CD4-positive, alpha-beta memory T cell (primary cell): Measurements from ENCODE around the gene PF4V1. TPM values are rescaled to one million over a fixed set of nuclear protein-coding genes. Genes with fewer than 3 reads are reported as not detected.

Experiments used
- CTCF ChIA-PET: fragments of 350-600 bp; sonication (Branson Sonifier 250); formaldehyde crosslinking; loops from one replicate; lab custom pipeline; 2021; ENCODE audit warnings: inconsistent platforms; ENCODE audit not compliant: partially characterized antibody; lab: Charles Lee
- POLR2A ChIA-PET: fragments of 350-600 bp; sonication (Branson Sonifier 250); formaldehyde crosslinking; loops from one replicate; lab custom pipeline; 2021; ENCODE audit not compliant: partially characterized antibody; lab: Charles Lee
- DNase-seq, 5 donors: peaks; one replicate each; pipeline versions ENCODE4 v3.0.0 to v3.0.0-alpha.2; 2020 to 2022; ENCODE audit warnings: mixed read lengths in 1 of 5
- H3K27ac ChIP-seq: one replicate; pipeline ENCODE4 v1.7.0; 2013; ENCODE audit warnings: low read depth, low read length
- H3K27me3 ChIP-seq: 2 replicates; pipeline ENCODE4 v1.7.0; 2013; ENCODE audit warnings: mild to moderate bottlenecking, low read length, moderate library complexity; ENCODE audit not compliant: insufficient read depth
- H3K36me3 ChIP-seq: 2 replicates; pipeline ENCODE4 v1.7.0; 2013; ENCODE audit warnings: mild to moderate bottlenecking, low read length, moderate library complexity; ENCODE audit not compliant: insufficient read depth
- H3K4me1 ChIP-seq: 2 replicates; pipeline ENCODE4 v1.7.0; 2013; ENCODE audit warnings: mild to moderate bottlenecking, low read length, moderate library complexity; ENCODE audit not compliant: insufficient read depth
- H3K4me3 ChIP-seq, 2 donors: one replicate each; pipeline ENCODE4 v1.7.0; 2013; ENCODE audit warnings: low read length in 2 of 2, mild to moderate bottlenecking in 1 of 2
- H3K9me3 ChIP-seq, 2 donors: one replicate each; pipeline ENCODE4 v1.7.0; 2013; ENCODE audit warnings: low read length in 2 of 2, control low read depth in 1 of 2; ENCODE audit not compliant: control insufficient read depth in 1 of 2
- H3K27ac Mint-ChIP-seq, 7 donors: one replicate each; pipeline ENCODE4 v1.8.0; 2020 to 2021; ENCODE audit warnings: mixed read lengths in 7 of 7, mild to moderate bottlenecking in 6 of 7, inconsistent platforms in 3 of 7, moderate library complexity in 3 of 7
- H3K27me3 Mint-ChIP-seq, 2 donors: one replicate each; pipeline ENCODE4 v1.8.0; 2020 to 2021; ENCODE audit warnings: mixed read lengths in 2 of 2
- H3K36me3 Mint-ChIP-seq, 2 donors: one replicate each; pipeline ENCODE4 v1.8.0; 2020 to 2021; ENCODE audit warnings: mixed read lengths in 2 of 2, inconsistent platforms in 1 of 2, mild to moderate bottlenecking in 1 of 2
- H3K4me1 Mint-ChIP-seq, 4 donors: one replicate each; pipeline ENCODE4 v1.8.0; 2020 to 2021; ENCODE audit warnings: mixed read lengths in 4 of 4, mild to moderate bottlenecking in 1 of 4
- H3K4me3 Mint-ChIP-seq, 8 donors: one replicate each; pipeline ENCODE4 v1.8.0; 2020 to 2021; ENCODE audit warnings: mixed read lengths in 8 of 8, mild to moderate bottlenecking in 7 of 8, moderate library complexity in 6 of 8, inconsistent platforms in 3 of 8
- H3K9me3 Mint-ChIP-seq, 8 donors: one replicate each; pipeline ENCODE4 v1.8.0; 2020 to 2021; ENCODE audit warnings: mixed read lengths in 8 of 8, mild to moderate bottlenecking in 5 of 8, inconsistent platforms in 3 of 8, moderate library complexity in 1 of 8
- intact Hi-C: fragments of 100-400 bp; cut with micrococcal nuclease; formaldehyde crosslinking; loops from one replicate; pipeline ENCODE4 v1.15.1; 2023
- polyA plus RNA-seq, 2 donors: library from polyadenylated mRNA; unstranded; fragments of 300-500 nt; fragmentation: Illumina TruSeq; gene quantifications; one replicate each; pipeline ENCODE4 v1.2.3, GENCODE V29; 2021
- total RNA-seq, 2 experiments: library from RNA; stranded (reverse); gene quantifications; one replicate each; pipeline ENCODE4 v1.2.3, GENCODE V29; 2021

Gene PF4V1
- total and polyA plus RNA-seq, 4 experiments from 2014 or later = not detected

GRCh38 chr4:73869130-73870055 lies 16.3 kb downstream of the PF4V1 start, which contains the start of gene CXCL1:
Gene CXCL1 (plus strand): TSS chr4:73869393. CDS start chr4:73869471, 78 bp downstream.
- no peak within 1 kb of the TSS for H3K27ac Mint-ChIP-seq
- H3K4me1 Mint-ChIP-seq = no peaks in the 10 kb centered on the region
- H3K9me3 Mint-ChIP-seq = peaks cover 0 to 5% (median 0%) of the 10 kb centered on the region in 8 donors
- DNase-seq = no peak
- Histone ChIP-seq H3K4me1 (no peaks in the 10 kb centered on the region), H3K9me3 (no peaks in the 10 kb centered on the region), H3K4me3 (no peak within 1 kb of the TSS), H3K36me3 (no peaks in the 10 kb centered on the region), H3K27ac (no peak within 1 kb of the TSS), H3K27me3 (no peaks in the 10 kb centered on the region)
- no peak within 1 kb of the TSS for H3K4me3 Mint-ChIP-seq
- no peaks in the 10 kb centered on the region for H3K36me3 Mint-ChIP-seq
- peaks cover 6 to 10% of the 10 kb centered on the region in 2 donors for H3K27me3 Mint-ChIP-seq
- ChIA-PET CTCF (no interaction called here), POLR2A (no interaction called here)
- intact Hi-C loops = no loop called here

- H3K27me3 Mint-ChIP-seq = peaks cover 6 to 10% of the 10 kb centered on the region in 2 donors
- Histone ChIP-seq H3K36me3 (no peaks in the 10 kb centered on the region), H3K4me3 (no peak overlapping the region), H3K27me3 (no peaks in the 10 kb centered on the region), H3K4me1 (no peaks in the 10 kb centered on the region), H3K9me3 (no peaks in the 10 kb centered on the region), H3K27ac (no peak overlapping the region)
- CTCF ChIA-PET = no interaction called here
- POLR2A ChIA-PET = no interaction called here
- H3K36me3 Mint-ChIP-seq = no peaks in the 10 kb centered on the region
- no peaks in the 10 kb centered on the region for H3K4me1 Mint-ChIP-seq
- intact Hi-C loops = no loop called here
- no peak overlapping the region for H3K27ac Mint-ChIP-seq
- H3K9me3 Mint-ChIP-seq = peaks cover 0 to 5% (median 0%) of the 10 kb centered on the region in 8 donors
- no peak overlapping the region for H3K4me3 Mint-ChIP-seq
- no peak for DNase-seq
Measured at GRCh38 chr4:73870260-73870659, 17.2 kb downstream of the PF4V1 start.

GRCh38 chr4:73870768-73871167 lies 17.7 kb downstream of the PF4V1 start:
- H3K9me3 ChIP-seq = no peaks in the 10 kb centered on the region
- intact Hi-C loops = no loop called here
- Mint-ChIP-seq H3K9me3 (peaks cover 0 to 5% (median 0%) of the 10 kb centered on the region in 8 donors), H3K4me3 (no peak overlapping the region), H3K36me3 (no peaks in the 10 kb centered on the region), H3K4me1 (no peaks in the 10 kb centered on the region), H3K27ac (no peak overlapping the region), H3K27me3 (peaks cover 6 to 10% of the 10 kb centered on the region in 2 donors)
- ChIA-PET CTCF (no interaction called here), POLR2A (no interaction called here)
- H3K27me3 ChIP-seq = no peaks in the 10 kb centered on the region
- no peak overlapping the region for H3K4me3 ChIP-seq
- DNase-seq = no peak
- H3K4me1 ChIP-seq = no peaks in the 10 kb centered on the region
- H3K36me3 ChIP-seq = no peaks in the 10 kb centered on the region
- H3K27ac ChIP-seq = no peak overlapping the region

DNA sequence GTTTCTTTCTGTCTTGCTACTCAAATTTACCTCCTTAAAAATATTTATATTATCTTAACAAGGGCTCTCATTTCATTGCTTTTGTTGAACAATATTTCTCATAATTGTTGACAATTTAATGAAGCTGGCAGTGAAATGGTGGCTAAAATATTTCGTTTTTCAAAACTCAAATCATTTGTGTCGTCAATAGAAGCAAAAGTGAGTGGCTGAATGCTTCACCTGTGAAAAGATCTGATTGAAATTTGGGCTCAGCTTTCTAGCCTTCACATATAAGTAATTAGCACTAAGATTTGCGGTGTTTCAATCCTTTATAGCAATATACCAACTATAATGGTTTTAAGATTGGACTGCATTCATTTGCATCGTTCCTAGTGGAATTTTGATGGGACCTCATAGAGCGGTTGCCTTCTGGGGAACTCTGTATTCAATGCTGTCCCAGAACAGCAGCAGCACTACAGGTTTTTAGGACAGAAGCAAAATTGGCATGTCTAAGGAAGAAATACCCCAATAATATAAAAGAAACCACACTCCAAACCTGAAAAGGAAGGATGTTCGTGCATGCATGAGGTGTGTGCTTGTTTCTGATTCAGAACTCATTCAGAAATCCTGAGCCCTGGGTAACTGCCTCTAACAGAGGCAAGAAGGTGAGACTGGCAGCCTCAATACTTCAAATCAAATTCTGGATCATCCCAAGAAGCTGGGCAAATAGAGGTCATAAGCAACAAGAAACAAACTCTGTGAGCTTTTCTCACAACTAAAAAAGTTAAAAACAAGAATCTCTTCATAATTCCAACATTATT lies 18.6 kb downstream of the PF4V1 start:
- Histone ChIP-seq H3K9me3 (no peaks in the 10 kb centered on the region), H3K4me1 (no peaks in the 10 kb centered on the region), H3K27ac (no peak overlapping the region), H3K27me3 (no peaks in the 10 kb centered on the region), H3K4me3 (no peak overlapping the region), H3K36me3 (no peaks in the 10 kb centered on the region)
- H3K27me3 Mint-ChIP-seq = peaks cover 6 to 10% of the 10 kb centered on the region in 2 donors
- H3K36me3 Mint-ChIP-seq = no peaks in the 10 kb centered on the region
- intact Hi-C loops = no loop called here
- H3K27ac Mint-ChIP-seq = no peak overlapping the region
- ChIA-PET POLR2A (no interaction called here), CTCF (no interaction called here)
- no peak for DNase-seq
- H3K4me3 Mint-ChIP-seq = no peak overlapping the region
- H3K9me3 Mint-ChIP-seq = peaks cover 0 to 5% (median under 1%) of the 10 kb centered on the region in 8 donors
- no peaks in the 10 kb centered on the region for H3K4me1 Mint-ChIP-seq

DNA sequence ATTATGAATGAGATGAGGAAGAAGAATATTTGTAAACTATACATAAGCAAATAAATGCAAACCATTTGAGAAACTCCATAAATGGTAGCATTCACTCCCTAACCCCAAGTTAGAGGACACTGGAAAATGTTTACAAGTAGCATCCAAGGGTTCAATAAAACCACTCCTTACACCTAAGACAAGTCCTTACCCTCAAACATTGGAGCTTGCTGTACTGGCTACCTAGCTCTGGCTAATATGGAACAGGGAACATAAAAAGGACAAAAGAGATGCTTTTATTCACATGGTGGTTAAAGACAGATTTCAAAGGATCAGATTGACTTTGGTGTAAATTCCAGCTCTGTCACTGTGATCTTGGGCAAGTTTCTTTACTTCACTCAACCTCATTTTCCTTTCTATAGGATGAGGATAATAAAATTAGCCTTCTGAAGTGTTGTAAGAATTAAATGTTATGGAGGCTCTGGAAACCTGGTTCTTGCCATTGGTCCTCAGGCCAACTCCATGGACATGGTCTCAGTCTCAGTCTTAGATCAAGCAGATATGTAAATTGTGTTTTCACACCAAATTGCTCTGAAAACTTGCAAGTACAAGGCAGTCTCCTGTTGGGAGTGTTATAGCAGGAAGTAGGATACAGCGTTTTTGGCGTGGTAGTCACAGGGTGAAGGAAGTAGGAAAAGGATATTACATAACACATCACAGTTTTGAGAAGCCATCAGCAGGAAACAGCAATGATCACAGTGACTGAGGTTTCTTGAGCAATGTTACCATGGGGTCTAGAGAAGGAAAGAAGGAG lies 19.4 kb downstream of the PF4V1 start:
- Histone ChIP-seq H3K9me3 (no peaks in the 10 kb centered on the region), H3K4me3 (no peak overlapping the region), H3K36me3 (no peaks in the 10 kb centered on the region), H3K27me3 (no peaks in the 10 kb centered on the region), H3K27ac (no peak overlapping the region), H3K4me1 (no peaks in the 10 kb centered on the region)
- ChIA-PET POLR2A (no interaction called here), CTCF (no interaction called here)
- intact Hi-C loops = no loop called here
- Mint-ChIP-seq H3K27me3 (peaks cover 6 to 10% of the 10 kb centered on the region in 2 donors), H3K9me3 (peaks cover 0 to 5% (median under 1%) of the 10 kb centered on the region in 8 donors), H3K4me1 (no peaks in the 10 kb centered on the region), H3K36me3 (no peaks in the 10 kb centered on the region), H3K4me3 (no peak overlapping the region), H3K27ac (no peak overlapping the region)
- DNase-seq = no peak

GRCh38 chr4:73874386-73874785 lies 21.3 kb downstream of the PF4V1 start:
- Mint-ChIP-seq H3K9me3 (peaks cover 0 to 4% (median 0%) of the 10 kb centered on the region in 8 donors), H3K4me1 (no peaks in the 10 kb centered on the region), H3K27me3 (peaks cover 3 to 5% of the 10 kb centered on the region in 2 donors), H3K36me3 (no peaks in the 10 kb centered on the region), H3K4me3 (no peak overlapping the region), H3K27ac (no peak overlapping the region)
- no peak overlapping the region for H3K27ac ChIP-seq
- H3K4me1 ChIP-seq = no peaks in the 10 kb centered on the region
- no peaks in the 10 kb centered on the region for H3K27me3 ChIP-seq
- H3K36me3 ChIP-seq = no peaks in the 10 kb centered on the region
- H3K4me3 ChIP-seq = no peak overlapping the region
- no peak for DNase-seq
- H3K9me3 ChIP-seq = no peaks in the 10 kb centered on the region
- POLR2A ChIA-PET = no interaction called here
- CTCF ChIA-PET = no interaction called here
- intact Hi-C loops = no loop called here
